SU-DHL-6 (cell line): ENCODE measurements around the gene XRCC4.

Experiments
- EZH2phosphoT487 ChIP-seq: fragments of 200-600 bp; sonication (generic), shearing (Covaris generic); conservative IDR thresholded peaks from 2 replicates; pipeline ENCODE4 v1.6.1; 2018; ENCODE audit warnings: mild to moderate bottlenecking, antibody characterized with exemption, low read length, moderate library complexity, mixed read lengths
- TF ChIP-seq, protein P1 (sequence below): fragments of 200-600 bp; sonication (generic); IDR thresholded peaks from one replicate; pipeline ENCODE4 v1.5.1; 2017; ENCODE audit warnings: antibody characterized with exemption, mild to moderate bottlenecking, low read length, moderate library complexity; ENCODE audit not compliant: insufficient read depth, poor library complexity, severe bottlenecking

- TF ChIP-seq, protein P1, sequence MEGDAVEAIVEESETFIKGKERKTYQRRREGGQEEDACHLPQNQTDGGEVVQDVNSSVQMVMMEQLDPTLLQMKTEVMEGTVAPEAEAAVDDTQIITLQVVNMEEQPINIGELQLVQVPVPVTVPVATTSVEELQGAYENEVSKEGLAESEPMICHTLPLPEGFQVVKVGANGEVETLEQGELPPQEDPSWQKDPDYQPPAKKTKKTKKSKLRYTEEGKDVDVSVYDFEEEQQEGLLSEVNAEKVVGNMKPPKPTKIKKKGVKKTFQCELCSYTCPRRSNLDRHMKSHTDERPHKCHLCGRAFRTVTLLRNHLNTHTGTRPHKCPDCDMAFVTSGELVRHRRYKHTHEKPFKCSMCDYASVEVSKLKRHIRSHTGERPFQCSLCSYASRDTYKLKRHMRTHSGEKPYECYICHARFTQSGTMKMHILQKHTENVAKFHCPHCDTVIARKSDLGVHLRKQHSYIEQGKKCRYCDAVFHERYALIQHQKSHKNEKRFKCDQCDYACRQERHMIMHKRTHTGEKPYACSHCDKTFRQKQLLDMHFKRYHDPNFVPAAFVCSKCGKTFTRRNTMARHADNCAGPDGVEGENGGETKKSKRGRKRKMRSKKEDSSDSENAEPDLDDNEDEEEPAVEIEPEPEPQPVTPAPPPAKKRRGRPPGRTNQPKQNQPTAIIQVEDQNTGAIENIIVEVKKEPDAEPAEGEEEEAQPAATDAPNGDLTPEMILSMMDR, result no peak
- TF ChIP-seq EZH2phosphoT487, result no peak
These were observed 102.6 kb downstream of the XRCC4 start for GRCh38 chr5:83179966-83180365.
